Loucy (cell line): ENCODE results near the gene WNT9A.

Experiments
- EZH2phosphoT487 ChIP-seq: fragments of 200-600 bp; IDR thresholded peaks from 2 replicates; pipeline ENCODE4 v1.6.1; 2018; ENCODE audit warnings: antibody characterized with exemption, mild to moderate bottlenecking, moderate library complexity, borderline replicate concordance
- TF ChIP-seq, protein P1 (sequence below): fragments of 200-600 bp; sonication (generic); conservative IDR thresholded peaks from 2 replicates; pipeline ENCODE4 v1.5.1; 2014; ENCODE audit warnings: mild to moderate bottlenecking, antibody characterized with exemption, low read length

DNA sequence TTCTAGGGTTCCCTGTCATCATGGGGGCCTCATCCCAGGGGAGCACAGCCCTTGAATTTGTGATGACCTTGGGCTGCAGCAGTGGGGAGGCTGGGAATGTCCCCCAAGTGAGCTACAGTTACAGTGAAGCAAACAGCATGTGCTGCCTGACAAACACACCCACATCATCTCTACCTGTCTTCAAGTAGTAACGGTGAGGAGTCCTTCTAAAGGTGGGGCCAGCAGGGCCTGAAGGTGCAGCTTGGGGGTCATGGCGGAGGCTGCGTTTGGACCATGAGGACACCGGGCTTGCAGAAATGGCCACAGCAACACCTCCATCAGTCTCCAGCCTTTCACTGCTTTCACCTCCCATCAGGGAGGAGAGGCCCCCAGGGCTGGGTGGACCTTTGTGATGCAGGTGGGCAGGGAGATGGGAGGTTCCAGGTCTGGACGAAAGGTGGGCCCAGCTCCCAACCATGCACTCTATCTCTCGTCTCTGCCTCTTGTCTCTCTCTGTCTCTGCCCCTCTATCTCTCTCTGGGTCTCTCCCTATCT, 55.7 kb downstream of the WNT9A start:
- TF ChIP-seq, protein P1, sequence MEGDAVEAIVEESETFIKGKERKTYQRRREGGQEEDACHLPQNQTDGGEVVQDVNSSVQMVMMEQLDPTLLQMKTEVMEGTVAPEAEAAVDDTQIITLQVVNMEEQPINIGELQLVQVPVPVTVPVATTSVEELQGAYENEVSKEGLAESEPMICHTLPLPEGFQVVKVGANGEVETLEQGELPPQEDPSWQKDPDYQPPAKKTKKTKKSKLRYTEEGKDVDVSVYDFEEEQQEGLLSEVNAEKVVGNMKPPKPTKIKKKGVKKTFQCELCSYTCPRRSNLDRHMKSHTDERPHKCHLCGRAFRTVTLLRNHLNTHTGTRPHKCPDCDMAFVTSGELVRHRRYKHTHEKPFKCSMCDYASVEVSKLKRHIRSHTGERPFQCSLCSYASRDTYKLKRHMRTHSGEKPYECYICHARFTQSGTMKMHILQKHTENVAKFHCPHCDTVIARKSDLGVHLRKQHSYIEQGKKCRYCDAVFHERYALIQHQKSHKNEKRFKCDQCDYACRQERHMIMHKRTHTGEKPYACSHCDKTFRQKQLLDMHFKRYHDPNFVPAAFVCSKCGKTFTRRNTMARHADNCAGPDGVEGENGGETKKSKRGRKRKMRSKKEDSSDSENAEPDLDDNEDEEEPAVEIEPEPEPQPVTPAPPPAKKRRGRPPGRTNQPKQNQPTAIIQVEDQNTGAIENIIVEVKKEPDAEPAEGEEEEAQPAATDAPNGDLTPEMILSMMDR: no peak
- TF ChIP-seq EZH2phosphoT487: no peak
